Ishikawa (cell line): ENCODE measurements around the gene UACA.

Source experiments
- CEBPB ChIP-seq: IDR thresholded peaks from 2 replicates; pipeline ENCODE4 v1.6.1; 2012
- CREB1 ChIP-seq: IDR thresholded peaks from 2 replicates; pipeline ENCODE4 v1.6.1; 2012; ENCODE audit warnings: low read depth
- EGR1 ChIP-seq: IDR thresholded peaks from 2 replicates; pipeline ENCODE4 v1.6.1; 2012
- EP300 ChIP-seq: IDR thresholded peaks from 2 replicates; pipeline ENCODE4 v1.6.1; 2012; ENCODE audit warnings: borderline replicate concordance
- FOXM1 ChIP-seq: IDR thresholded peaks from 2 replicates; pipeline ENCODE4 v1.6.1; 2012; ENCODE audit warnings: low read depth, borderline replicate concordance
- NFIC ChIP-seq: IDR thresholded peaks from 2 replicates; pipeline ENCODE4 v1.6.1; 2012
- RAD21 ChIP-seq: IDR thresholded peaks from 2 replicates; pipeline ENCODE4 v1.6.1; 2012; ENCODE audit warnings: low read depth
- TAF1 ChIP-seq: IDR thresholded peaks from 2 replicates; pipeline ENCODE4 v1.6.1; 2012; ENCODE audit warnings: low read depth, mild to moderate bottlenecking
- TCF12 ChIP-seq: IDR thresholded peaks from 2 replicates; pipeline ENCODE4 v1.6.1; 2012; ENCODE audit warnings: low read depth
- TEAD4 ChIP-seq: IDR thresholded peaks from 2 replicates; pipeline ENCODE4 v1.6.1; 2012
- YY1 ChIP-seq: IDR thresholded peaks from 2 replicates; pipeline ENCODE4 v1.6.1; 2012; ENCODE audit warnings: low read depth
- ZBTB7A ChIP-seq: IDR thresholded peaks from 2 replicates; pipeline ENCODE4 v1.6.1; 2012; ENCODE audit warnings: low read depth
- TF ChIP-seq, protein P1 (sequence below): IDR thresholded peaks from 2 replicates; pipeline ENCODE4 v1.6.1; 2012; ENCODE audit warnings: low read depth, mild to moderate bottlenecking
- TF ChIP-seq, protein P2 (sequence below): IDR thresholded peaks from 2 replicates; pipeline ENCODE4 v1.6.1; 2012
- TF ChIP-seq, protein P3 (sequence below): IDR thresholded peaks from 2 replicates; pipeline ENCODE4 v1.6.1; 2012

UACA gene

DNA sequence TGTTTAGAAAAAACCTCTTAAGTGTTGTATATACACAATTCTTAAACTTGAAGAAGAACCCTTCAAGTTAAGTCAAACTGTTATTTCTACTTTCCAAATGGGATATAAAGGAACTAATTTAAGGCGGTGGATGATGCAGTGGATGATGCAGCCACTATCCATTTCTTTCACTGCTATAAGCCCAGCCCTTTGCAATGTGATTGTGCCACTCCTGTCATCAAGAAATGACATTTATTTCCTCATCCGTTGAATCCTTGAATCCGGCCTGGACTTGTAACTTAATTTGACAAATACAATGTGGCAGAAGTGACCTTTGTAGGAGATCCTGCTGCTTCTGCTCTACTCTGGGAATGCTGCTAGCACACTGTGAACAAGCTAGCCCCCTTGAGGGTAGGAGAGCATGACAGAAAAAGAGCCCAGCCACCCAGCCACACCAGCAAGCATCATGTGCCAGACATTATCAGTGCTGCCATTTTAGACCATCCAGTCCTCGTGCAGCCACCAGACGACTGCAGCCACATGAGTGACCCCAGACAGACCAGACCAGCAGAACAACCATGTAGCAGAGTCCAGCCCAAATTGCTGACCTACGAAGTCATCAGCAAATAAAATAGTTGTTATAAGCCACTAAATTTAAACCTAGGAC is 47.4 kb downstream of the UACA start:
- TF ChIP-seq CREB1 (no peak), TCF12 (no peak; the same call in 1 of the 2 replicates), YY1 (no peak), NFIC (no peak), FOXM1 (no peak), RAD21 (no peak), EGR1 (no peak), TAF1 (no peak), ZBTB7A (no peak), CEBPB (no peak), EP300 (peak; percentile 42; the same call in 1 of the 2 replicates), TEAD4 (peak; percentile 82)
- TF ChIP-seq, protein P1, sequence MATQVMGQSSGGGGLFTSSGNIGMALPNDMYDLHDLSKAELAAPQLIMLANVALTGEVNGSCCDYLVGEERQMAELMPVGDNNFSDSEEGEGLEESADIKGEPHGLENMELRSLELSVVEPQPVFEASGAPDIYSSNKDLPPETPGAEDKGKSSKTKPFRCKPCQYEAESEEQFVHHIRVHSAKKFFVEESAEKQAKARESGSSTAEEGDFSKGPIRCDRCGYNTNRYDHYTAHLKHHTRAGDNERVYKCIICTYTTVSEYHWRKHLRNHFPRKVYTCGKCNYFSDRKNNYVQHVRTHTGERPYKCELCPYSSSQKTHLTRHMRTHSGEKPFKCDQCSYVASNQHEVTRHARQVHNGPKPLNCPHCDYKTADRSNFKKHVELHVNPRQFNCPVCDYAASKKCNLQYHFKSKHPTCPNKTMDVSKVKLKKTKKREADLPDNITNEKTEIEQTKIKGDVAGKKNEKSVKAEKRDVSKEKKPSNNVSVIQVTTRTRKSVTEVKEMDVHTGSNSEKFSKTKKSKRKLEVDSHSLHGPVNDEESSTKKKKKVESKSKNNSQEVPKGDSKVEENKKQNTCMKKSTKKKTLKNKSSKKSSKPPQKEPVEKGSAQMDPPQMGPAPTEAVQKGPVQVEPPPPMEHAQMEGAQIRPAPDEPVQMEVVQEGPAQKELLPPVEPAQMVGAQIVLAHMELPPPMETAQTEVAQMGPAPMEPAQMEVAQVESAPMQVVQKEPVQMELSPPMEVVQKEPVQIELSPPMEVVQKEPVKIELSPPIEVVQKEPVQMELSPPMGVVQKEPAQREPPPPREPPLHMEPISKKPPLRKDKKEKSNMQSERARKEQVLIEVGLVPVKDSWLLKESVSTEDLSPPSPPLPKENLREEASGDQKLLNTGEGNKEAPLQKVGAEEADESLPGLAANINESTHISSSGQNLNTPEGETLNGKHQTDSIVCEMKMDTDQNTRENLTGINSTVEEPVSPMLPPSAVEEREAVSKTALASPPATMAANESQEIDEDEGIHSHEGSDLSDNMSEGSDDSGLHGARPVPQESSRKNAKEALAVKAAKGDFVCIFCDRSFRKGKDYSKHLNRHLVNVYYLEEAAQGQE = no peak
- TF ChIP-seq, protein P2, sequence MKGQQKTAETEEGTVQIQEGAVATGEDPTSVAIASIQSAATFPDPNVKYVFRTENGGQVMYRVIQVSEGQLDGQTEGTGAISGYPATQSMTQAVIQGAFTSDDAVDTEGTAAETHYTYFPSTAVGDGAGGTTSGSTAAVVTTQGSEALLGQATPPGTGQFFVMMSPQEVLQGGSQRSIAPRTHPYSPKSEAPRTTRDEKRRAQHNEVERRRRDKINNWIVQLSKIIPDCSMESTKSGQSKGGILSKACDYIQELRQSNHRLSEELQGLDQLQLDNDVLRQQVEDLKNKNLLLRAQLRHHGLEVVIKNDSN = no peak
- TF ChIP-seq, protein P3, sequence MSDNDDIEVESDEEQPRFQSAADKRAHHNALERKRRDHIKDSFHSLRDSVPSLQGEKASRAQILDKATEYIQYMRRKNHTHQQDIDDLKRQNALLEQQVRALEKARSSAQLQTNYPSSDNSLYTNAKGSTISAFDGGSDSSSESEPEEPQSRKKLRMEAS = peak; percentile 90

DNA sequence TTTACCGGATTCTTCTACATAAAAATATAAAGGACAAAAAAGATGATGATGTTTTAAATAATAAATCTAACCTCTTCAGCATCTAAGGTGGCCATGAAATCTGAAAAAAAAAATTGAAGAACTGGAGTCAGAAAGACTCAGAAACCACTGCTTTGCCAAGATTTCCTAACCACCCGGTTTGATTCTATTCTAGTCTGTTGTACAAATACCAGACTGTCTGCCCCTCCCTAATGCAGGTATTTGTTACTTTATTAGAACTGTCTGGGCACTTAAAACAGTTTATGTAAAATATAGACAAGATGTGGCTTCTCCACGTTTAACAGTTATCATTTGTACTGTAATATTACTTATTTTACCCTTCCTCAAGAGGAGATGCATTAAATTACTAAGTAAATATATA is 48.8 kb downstream of the UACA start:
- TF ChIP-seq RAD21 = no peak
- TF ChIP-seq TAF1 = no peak
- TF ChIP-seq EGR1 = no peak
- TF ChIP-seq NFIC = peak; percentile 25; the same call in 1 of the 2 replicates
- no peak for TF ChIP-seq TCF12
- TF ChIP-seq CREB1 = no peak
- TF ChIP-seq, protein P2 = no peak
- TF ChIP-seq ZBTB7A = no peak
- peak; percentile 70 for TF ChIP-seq TEAD4
- TF ChIP-seq, protein P3 = no peak
- TF ChIP-seq, protein P1 = no peak
- peak; percentile 45; the same call in 1 of the 2 replicates for TF ChIP-seq EP300
- TF ChIP-seq FOXM1 = no peak
- no peak for TF ChIP-seq YY1
- peak; percentile 54; the same call in 1 of the 2 replicates for TF ChIP-seq CEBPB

DNA sequence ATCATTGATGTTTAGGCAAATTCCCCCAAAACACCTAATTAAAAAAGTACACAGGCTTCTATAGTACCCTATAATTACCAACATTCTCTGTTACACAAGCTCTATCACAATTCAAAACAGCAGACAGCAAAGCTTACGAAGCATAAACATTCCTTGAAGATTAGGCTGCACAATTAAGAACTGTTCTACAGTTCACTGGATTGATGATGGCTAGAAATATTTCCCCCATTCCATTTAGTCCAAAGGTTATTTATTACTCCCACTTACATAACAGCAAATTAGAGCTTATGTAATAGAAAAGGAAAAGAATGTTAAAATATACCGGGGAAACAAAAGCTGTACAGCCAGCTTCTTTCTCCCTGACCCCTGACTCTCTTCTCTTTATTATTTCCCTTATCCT is 49.3 kb downstream of the UACA start:
- TF ChIP-seq FOXM1 (peak; percentile 43; the same call in 1 of the 2 replicates), NFIC (peak; percentile 56), TEAD4 (peak; percentile 90), YY1 (no peak), EP300 (peak; percentile 84), TCF12 (peak; percentile 53; the same call in 1 of the 2 replicates), CEBPB (peak; percentile 63), ZBTB7A (no peak)

DNA sequence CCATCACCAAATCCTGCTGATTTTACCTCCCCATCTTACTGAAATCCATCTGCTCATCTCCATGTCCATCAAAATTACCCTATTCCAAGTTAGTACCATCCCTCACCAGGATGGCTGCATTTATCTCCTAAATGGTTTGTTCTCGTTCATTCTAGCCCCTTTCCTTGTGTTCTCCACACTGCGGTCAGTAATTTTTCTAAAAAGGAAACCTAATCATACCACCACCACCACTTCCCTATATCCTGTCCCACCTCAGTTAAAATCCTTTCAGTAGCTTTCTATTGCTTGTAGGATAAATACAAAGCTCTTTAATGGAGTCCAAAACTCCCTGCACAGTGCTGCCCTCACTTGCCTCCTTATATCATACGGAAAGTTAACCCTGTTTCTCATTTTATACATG is 51.1 kb downstream of the UACA start:
- TF ChIP-seq YY1 (no peak), EGR1 (no peak), FOXM1 (no peak), TEAD4 (no peak), TCF12 (no peak), NFIC (no peak), TAF1 (no peak)
- TF ChIP-seq, protein P3 = no peak

DNA sequence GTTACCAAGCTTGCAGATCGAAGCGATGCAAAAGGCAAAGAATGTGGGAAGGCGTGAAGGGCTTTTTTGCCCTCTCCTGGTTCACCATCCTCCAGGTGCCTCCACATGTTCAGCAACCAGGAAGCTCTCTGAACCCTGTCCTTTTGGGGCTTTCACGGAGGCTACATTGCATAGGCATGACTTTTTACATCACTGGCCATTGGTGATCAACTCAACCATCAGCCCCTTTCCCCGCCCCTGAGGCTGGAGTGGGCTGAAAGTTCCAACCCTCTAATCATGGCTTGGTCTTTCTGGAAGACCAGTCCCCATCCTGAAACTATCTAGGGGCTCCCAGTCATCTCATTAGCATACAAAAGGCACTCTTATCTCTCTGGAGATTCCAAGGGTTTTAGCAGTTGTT is 52.6 kb downstream of the UACA start:
- TF ChIP-seq FOXM1 (no peak), NFIC (no peak), TAF1 (no peak), EGR1 (no peak), RAD21 (no peak), ZBTB7A (no peak), CEBPB (no peak), TCF12 (no peak), YY1 (no peak), CREB1 (no peak), EP300 (no peak), TEAD4 (no peak)
- TF ChIP-seq, protein P1 = no peak
- TF ChIP-seq, protein P3 = no peak
- TF ChIP-seq, protein P2 = no peak
